Spleen (tissue), 11 donors: ENCODE data around the gene CHST15. TPM values are rescaled to one million over a fixed set of nuclear protein-coding genes. Genes with fewer than 3 reads are reported as not detected.

Source experiments
- DNase-seq: peaks from one replicate; pipeline ENCODE4 v3.0.0-alpha.2; 2020
- H3K27ac ChIP-seq, 8 donors: fragments of 200-600 bp; sonication (generic) in 7 of 8; 1 replicate in 4 of 8; 2 replicates in 4 of 8; pipeline versions ENCODE4 v1.5.0 to v1.8.0; 2016 to 2021; ENCODE audit warnings: inconsistent platforms in 4 of 8, mild to moderate bottlenecking in 4 of 8, moderate library complexity in 1 of 8
- H3K27me3 ChIP-seq, 7 donors: fragments of 200-600 bp; sonication (generic) in 6 of 7; replicated peaks in 1 of 7; 1 replicate in 4 of 7; 2 replicates in 3 of 7; pipeline versions ENCODE4 v1.5.0 to v1.8.0; 2016 to 2021; ENCODE audit warnings: inconsistent platforms in 3 of 7, mild to moderate bottlenecking in 1 of 7
- H3K36me3 ChIP-seq, 6 donors: fragments of 200-600 bp; sonication (generic) in 5 of 6; 1 replicate in 4 of 6; 2 replicates in 2 of 6; pipeline versions ENCODE4 v1.5.0 to v1.8.0; 2016 to 2021; ENCODE audit warnings: inconsistent platforms in 2 of 6
- H3K4me1 ChIP-seq, 6 donors: fragments of 200-600 bp; sonication (generic) in 5 of 6; 1 replicate in 3 of 6; 2 replicates in 3 of 6; pipeline versions ENCODE4 v1.5.0 to v1.8.0; 2016 to 2021; ENCODE audit warnings: inconsistent platforms in 3 of 6
- H3K4me3 ChIP-seq, 8 donors: fragments of 200-600 bp; sonication (generic) in 7 of 8; 1 replicate in 4 of 8; 2 replicates in 4 of 8; pipeline versions ENCODE4 v1.5.0 to v1.8.0; 2016 to 2021; ENCODE audit warnings: inconsistent platforms in 4 of 8, mild to moderate bottlenecking in 4 of 8, moderate library complexity in 2 of 8
- H3K9me3 ChIP-seq, 8 donors: fragments of 200-600 bp; sonication (generic) in 7 of 8; 1 replicate in 4 of 8; 2 replicates in 4 of 8; pipeline versions ENCODE4 v1.5.0 to v1.8.0; 2016 to 2021; ENCODE audit warnings: inconsistent platforms in 4 of 8
- POLR2A ChIP-seq, 3 donors: fragments of 450-650 bp; IDR thresholded peaks; one replicate each; pipeline ENCODE4 v1.5.1; 2017; ENCODE audit warnings: antibody characterized with exemption in 3 of 3, mild to moderate bottlenecking in 1 of 3
- POLR2AphosphoS5 ChIP-seq, 3 donors: sonication (generic); formaldehyde crosslinking; IDR thresholded peaks; one replicate each; pipeline ENCODE4 v1.5.1; 2017; ENCODE audit warnings: antibody characterized with exemption in 3 of 3
- WGBS, 5 donors: extraction: QIAGEN DNeasy Blood & Tissue Kit in 3 of 5; methylation state at CpG; one replicate each; pipeline versions ENCODE4 v1.1.5 to v1.1.7; 2013 to 2018; 5-methylcytosine and 5-hydroxymethylcytosine counted together
- intact Hi-C: fragments of 100-400 bp; cut with DNase I; formaldehyde crosslinking; loops from one replicate; pipeline ENCODE4 v1.15.0; 2023; ENCODE audit warnings: low total_unique reads
- polyA plus RNA-seq, 3 donors: library from polyadenylated mRNA; stranded (reverse); fragments of 200-250 nt; gene quantifications; one replicate each; pipeline ENCODE4 v1.2.1, GENCODE V29; 2013
- total RNA-seq, 7 donors: library from RNA; depleted of rRNA in 3 of 7; stranded (reverse); fragments of >200 nt in 3 of 7; fragmentation: NEBNext Ultra II Directional in 4 of 7; extraction: Animal tissue kit (Norgen Biotek cat#: 25700) in 4 of 7; gene quantifications; one replicate each; pipeline versions ENCODE4 v1.1.0 to v1.2.1, GENCODE V29; 2016 to 2021
- TF ChIP-seq, protein P1 (sequence below), 11 experiments: fragments of 200-600 bp in 7 of 11; fragments of 450-650 bp in 4 of 11; sonication (generic) in 4 of 11; IDR thresholded peaks in 8 of 11; conservative IDR thresholded peaks in 3 of 11; 1 replicate in 7 of 11; 2 replicates in 4 of 11; pipeline versions ENCODE4 v1.4.0 to v1.8.0; 2016 to 2021; ENCODE audit warnings: antibody characterized with exemption in 11 of 11, inconsistent platforms in 4 of 11, mild to moderate bottlenecking in 1 of 11
- donor health status: healthy with polysubstance abuse.
- donor health status: DM: no; HTN: no; CAD: no; lungs with moderate emphysema.
- donor health status: DM: no; HTN: no; CAD: no.
- donor health status: Bipolar disorder and iron deficiency.
- donor health status: healthy.
- donor health status: DM: no; HTN: no; CAD: no.
- donor health status: DM: yes; HTN: yes; CAD: no.

The CHST15 gene
- total and polyA plus RNA-seq, 10 donors: 6.1 to 133 (median 102) TPM

- Histone ChIP-seq H3K36me3 (no peaks in the 10 kb centered on the region), H3K4me1 (peaks cover 6 to 51% (median 21%) of the 10 kb centered on the region in 6 donors), H3K4me3 (no peak overlapping the region), H3K27me3 (no peaks in the 10 kb centered on the region), H3K9me3 (no peaks in the 10 kb centered on the region), H3K27ac (no peak overlapping the region)
- WGBS, 5 donors: 74 to 85% (median 78%) methylated on average over 6 of the region's 6 CpGs
- no peak for DNase-seq
- no peak for TF ChIP-seq POLR2AphosphoS5 (IDR thresholded peaks at IDR 0.05)
- TF ChIP-seq POLR2A (IDR thresholded peaks at IDR 0.05): no peak
- TF ChIP-seq, protein P1, sequence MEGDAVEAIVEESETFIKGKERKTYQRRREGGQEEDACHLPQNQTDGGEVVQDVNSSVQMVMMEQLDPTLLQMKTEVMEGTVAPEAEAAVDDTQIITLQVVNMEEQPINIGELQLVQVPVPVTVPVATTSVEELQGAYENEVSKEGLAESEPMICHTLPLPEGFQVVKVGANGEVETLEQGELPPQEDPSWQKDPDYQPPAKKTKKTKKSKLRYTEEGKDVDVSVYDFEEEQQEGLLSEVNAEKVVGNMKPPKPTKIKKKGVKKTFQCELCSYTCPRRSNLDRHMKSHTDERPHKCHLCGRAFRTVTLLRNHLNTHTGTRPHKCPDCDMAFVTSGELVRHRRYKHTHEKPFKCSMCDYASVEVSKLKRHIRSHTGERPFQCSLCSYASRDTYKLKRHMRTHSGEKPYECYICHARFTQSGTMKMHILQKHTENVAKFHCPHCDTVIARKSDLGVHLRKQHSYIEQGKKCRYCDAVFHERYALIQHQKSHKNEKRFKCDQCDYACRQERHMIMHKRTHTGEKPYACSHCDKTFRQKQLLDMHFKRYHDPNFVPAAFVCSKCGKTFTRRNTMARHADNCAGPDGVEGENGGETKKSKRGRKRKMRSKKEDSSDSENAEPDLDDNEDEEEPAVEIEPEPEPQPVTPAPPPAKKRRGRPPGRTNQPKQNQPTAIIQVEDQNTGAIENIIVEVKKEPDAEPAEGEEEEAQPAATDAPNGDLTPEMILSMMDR (IDR thresholded peaks at IDR 0.05 in 8 of 11, conservative IDR thresholded peaks at IDR 0.05 in 3 of 11): no peak
- intact Hi-C loops: no loop called here
Observed at GRCh38 chr10:124117833-124118232, 24.4 kb upstream of the CHST15 start.

DNA sequence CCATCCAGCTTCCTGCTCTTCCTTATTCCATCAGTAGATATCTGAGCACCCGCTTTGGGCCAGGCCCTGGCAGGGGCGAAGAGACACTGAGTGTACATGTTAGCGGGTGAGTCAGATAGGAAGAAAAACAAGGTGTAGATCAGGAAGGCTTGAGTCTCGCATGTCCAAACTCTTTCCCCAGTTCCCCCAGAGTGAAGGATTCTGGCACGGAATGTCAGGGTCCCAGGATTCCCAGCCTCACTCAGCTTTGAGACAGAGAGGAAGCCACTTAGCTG, 24.1 kb upstream of the CHST15 start:
- DNase-seq: no peak
- no peak overlapping the region for H3K27ac ChIP-seq
- H3K9me3 ChIP-seq: no peaks in the 10 kb centered on the region
- peaks cover 6 to 48% (median 21%) of the 10 kb centered on the region in 6 donors for H3K4me1 ChIP-seq
- 95 to 100% (median 97%) methylated on average over 5 of the region's 5 CpGs for WGBS, 5 donors
- H3K36me3 ChIP-seq: no peaks in the 10 kb centered on the region
- intact Hi-C loops: no loop called here
- H3K27me3 ChIP-seq: no peaks in the 10 kb centered on the region
- H3K4me3 ChIP-seq: no peak overlapping the region
- TF ChIP-seq POLR2AphosphoS5 (IDR thresholded peaks at IDR 0.05): no peak
- no peak for TF ChIP-seq POLR2A (IDR thresholded peaks at IDR 0.05)
- TF ChIP-seq, protein P1 (IDR thresholded peaks at IDR 0.05 in 8 of 11, conservative IDR thresholded peaks at IDR 0.05 in 3 of 11): no peak

- Histone ChIP-seq H3K36me3 (no peaks in the 10 kb centered on the region), H3K27ac (no peak overlapping the region), H3K27me3 (no peaks in the 10 kb centered on the region), H3K4me1 (peaks cover 6 to 48% (median 21%) of the 10 kb centered on the region in 6 donors), H3K9me3 (no peaks in the 10 kb centered on the region), H3K4me3 (no peak overlapping the region)
- no peak for TF ChIP-seq POLR2AphosphoS5 (IDR thresholded peaks at IDR 0.05)
- no peak for TF ChIP-seq POLR2A (IDR thresholded peaks at IDR 0.05)
- TF ChIP-seq, protein P1 (IDR thresholded peaks at IDR 0.05 in 8 of 11, conservative IDR thresholded peaks at IDR 0.05 in 3 of 11): no peak
- DNase-seq: no peak
- intact Hi-C loops: no loop called here
- 53 to 61% (median 54%) methylated on average over 9 to 12 of the region's 12 CpGs for WGBS, 5 donors
Observed at GRCh38 chr10:124116771-124117510, 23.5 kb upstream of the CHST15 start.

- no peak for TF ChIP-seq POLR2AphosphoS5 (IDR thresholded peaks at IDR 0.05)
- TF ChIP-seq, protein P1 (IDR thresholded peaks at IDR 0.05 in 8 of 11, conservative IDR thresholded peaks at IDR 0.05 in 3 of 11): no peak
- no peak for TF ChIP-seq POLR2A (IDR thresholded peaks at IDR 0.05)
- 92 to 99% (median 95%) methylated on average over 4 of the region's 4 CpGs for WGBS, 5 donors
- DNase-seq: peak; percentile 65
Observed at GRCh38 chr10:124114696-124115095, 21.3 kb upstream of the CHST15 start.

More at GRCh38 chr10:124114696-124115095, 21.3 kb upstream of the CHST15 start:
- no peak overlapping the region for H3K27ac ChIP-seq
- H3K27me3 ChIP-seq: no peaks in the 10 kb centered on the region
- H3K36me3 ChIP-seq: no peaks in the 10 kb centered on the region
- H3K4me1 ChIP-seq: peaks cover 3 to 39% (median 15%) of the 10 kb centered on the region in 6 donors
- intact Hi-C loops: no loop called here
- H3K9me3 ChIP-seq: no peaks in the 10 kb centered on the region
- H3K4me3 ChIP-seq: no peak overlapping the region
